Skeletal muscle tissue (tissue), 4 donors: ENCODE results near the gene FCHSD1. TPM values are rescaled to one million over a fixed set of nuclear protein-coding genes. Genes with fewer than 3 reads are reported as not detected.

Source experiments
- H3K27ac ChIP-seq: one replicate; pipeline ENCODE4 v1.7.0; 2013; ENCODE audit warnings: mild to moderate bottlenecking, low read depth, low read length, inconsistent platforms
- H3K27me3 ChIP-seq, 3 donors: one replicate each; pipeline ENCODE4 v1.7.0; 2013; ENCODE audit warnings: low read length in 3 of 3; ENCODE audit not compliant: control insufficient read depth in 3 of 3, insufficient read depth in 3 of 3
- H3K36me3 ChIP-seq, 3 donors: one replicate each; pipeline ENCODE4 v1.7.0; 2013; ENCODE audit warnings: low read length in 3 of 3; ENCODE audit not compliant: control insufficient read depth in 3 of 3, insufficient read depth in 3 of 3
- H3K4me1 ChIP-seq, 3 donors: one replicate each; pipeline ENCODE4 v1.7.0; 2013; ENCODE audit warnings: low read length in 3 of 3, mild to moderate bottlenecking in 3 of 3; ENCODE audit not compliant: control insufficient read depth in 3 of 3, insufficient read depth in 3 of 3
- H3K4me3 ChIP-seq, 3 donors: one replicate each; pipeline ENCODE4 v1.7.0; 2013; ENCODE audit warnings: low read length in 3 of 3
- H3K9ac ChIP-seq, 3 donors: one replicate each; pipeline ENCODE4 v1.7.0; 2013; ENCODE audit warnings: low read length in 3 of 3, mild to moderate bottlenecking in 3 of 3, moderate library complexity in 2 of 3, low read depth in 1 of 3
- H3K9me3 ChIP-seq, 3 donors: one replicate each; pipeline ENCODE4 v1.7.0; 2013; ENCODE audit warnings: low read length in 3 of 3; ENCODE audit not compliant: control insufficient read depth in 3 of 3
- total RNA-seq: library from RNA; depleted of rRNA; stranded (reverse); fragments of >200 nt; gene quantifications from one replicate; pipeline ENCODE4 v1.2.3, GENCODE V29; 2014
- donor health status: Osteomylitis.

Gene FCHSD1
- total RNA-seq, 1 donor from 2014 or later, result 5.2 TPM

GRCh38 chr5:141674747-141675146 is 23.5 kb upstream of the FCHSD1 start:
- Histone ChIP-seq H3K27me3 (peaks cover 0 to 3% (median 0%) of the 10 kb centered on the region in 3 donors), H3K9me3 (no peaks in the 10 kb centered on the region), H3K9ac (no peak overlapping the region), H3K4me3 (no peak overlapping the region), H3K36me3 (peaks cover 0 to 7% (median 2%) of the 10 kb centered on the region in 3 donors), H3K4me1 (peaks cover 0 to 2% (median 0%) of the 10 kb centered on the region in 3 donors), H3K27ac (no peak overlapping the region)

- H3K9me3 ChIP-seq, result no peaks in the 10 kb centered on the region
- no peak overlapping the region for H3K9ac ChIP-seq
- H3K4me3 ChIP-seq, result no peak overlapping the region
- H3K36me3 ChIP-seq, result peaks cover 0 to 7% (median 3%) of the 10 kb centered on the region in 3 donors
- H3K27me3 ChIP-seq, result peaks cover 0 to 3% (median 0%) of the 10 kb centered on the region in 3 donors
- H3K4me1 ChIP-seq, result peaks cover 0 to 2% (median 0%) of the 10 kb centered on the region in 3 donors
- H3K27ac ChIP-seq, result no peak overlapping the region
These were observed 21.9 kb upstream of the FCHSD1 start for GRCh38 chr5:141672841-141673813.

- Histone ChIP-seq H3K27ac (no peak overlapping the region), H3K4me1 (peaks cover 0 to 2% (median 0%) of the 10 kb centered on the region in 3 donors), H3K9ac (no peak overlapping the region), H3K9me3 (no peaks in the 10 kb centered on the region), H3K36me3 (peaks cover 0 to 7% (median 2%) of the 10 kb centered on the region in 3 donors), H3K27me3 (peaks cover 0 to 3% (median 0%) of the 10 kb centered on the region in 3 donors), H3K4me3 (no peak overlapping the region)
These were observed 21.0 kb upstream of the FCHSD1 start for GRCh38 chr5:141672071-141672840.

GRCh38 chr5:141669520-141669919 is 18.3 kb upstream of the FCHSD1 start:
- H3K4me1 ChIP-seq, result peaks cover 0 to 2% (median 0%) of the 10 kb centered on the region in 3 donors
- H3K27me3 ChIP-seq, result peaks cover 0 to 3% (median 0%) of the 10 kb centered on the region in 3 donors
- no peak overlapping the region for H3K27ac ChIP-seq
- no peak overlapping the region for H3K4me3 ChIP-seq
- H3K9me3 ChIP-seq, result no peaks in the 10 kb centered on the region
- H3K9ac ChIP-seq, result no peak overlapping the region
- peaks cover 0 to 5% (median 2%) of the 10 kb centered on the region in 3 donors for H3K36me3 ChIP-seq

GRCh38 chr5:141668601-141669265 is 17.5 kb upstream of the FCHSD1 start:
- Histone ChIP-seq H3K4me3 (no peak overlapping the region), H3K9me3 (no peaks in the 10 kb centered on the region), H3K9ac (no peak overlapping the region), H3K4me1 (peaks cover 0 to 2% (median 0%) of the 10 kb centered on the region in 3 donors), H3K27me3 (peaks cover 0 to 3% (median 0%) of the 10 kb centered on the region in 3 donors), H3K36me3 (peaks cover 0 to 5% (median 2%) of the 10 kb centered on the region in 3 donors), H3K27ac (no peak overlapping the region)

- Histone ChIP-seq H3K27ac (no peak overlapping the region), H3K4me3 (no peak overlapping the region), H3K9me3 (no peaks in the 10 kb centered on the region), H3K27me3 (no peaks in the 10 kb centered on the region), H3K36me3 (peaks cover 0 to 5% (median 2%) of the 10 kb centered on the region in 3 donors), H3K4me1 (no peaks in the 10 kb centered on the region), H3K9ac (no peak overlapping the region)
These were observed 15.1 kb upstream of the FCHSD1 start for GRCh38 chr5:141665995-141666940.

- no peak overlapping the region for H3K9ac ChIP-seq
- H3K4me3 ChIP-seq, result no peak overlapping the region
- H3K36me3 ChIP-seq, result peaks cover 0 to 3% (median 0%) of the 10 kb centered on the region in 3 donors
These were observed 13.7 kb upstream of the FCHSD1 start for GRCh38 chr5:141664733-141665461.

GRCh38 chr5:141663506-141663905 is 12.3 kb upstream of the FCHSD1 start:
- Histone ChIP-seq H3K27ac (no peak overlapping the region), H3K9ac (no peak overlapping the region), H3K27me3 (no peaks in the 10 kb centered on the region), H3K4me3 (no peak overlapping the region), H3K36me3 (peaks cover 0 to 2% (median 0%) of the 10 kb centered on the region in 3 donors), H3K9me3 (no peaks in the 10 kb centered on the region), H3K4me1 (no peaks in the 10 kb centered on the region)

More at GRCh38 chr5:141664733-141665461, 13.7 kb upstream of the FCHSD1 start:
- no peak overlapping the region for H3K27ac ChIP-seq
- H3K4me1 ChIP-seq, result no peaks in the 10 kb centered on the region
- no peaks in the 10 kb centered on the region for H3K9me3 ChIP-seq
- H3K27me3 ChIP-seq, result no peaks in the 10 kb centered on the region
